KBM-7 (cell line): ENCODE data around the gene SIK3.

Experiments used
- DNase-seq: peaks from one replicate; pipeline ENCODE4 v3.0.0-alpha.2; 2015
- in situ Hi-C: fragments of 300-500 bp; cut with MboI; formaldehyde crosslinking; loops from 2 replicates; pipeline ENCODE4 v1.14.3; 2020; ENCODE audit warnings: low sequenced_read_pairs, low pct_unique_long_range_greater_than_20kb, mixed read lengths

The SIK3 gene

GRCh38 chr11:116989184-116989583 lies 109.0 kb downstream of the SIK3 start:
- in situ Hi-C loops, result no loop called here
- DNase-seq, result no peak

- in situ Hi-C loops, result no loop called here
- peak; percentile 37 for DNase-seq
Observed at GRCh38 chr11:116986521-116987105, 111.6 kb downstream of the SIK3 start.

- DNase-seq, result peak; percentile 54
- in situ Hi-C loops, result no loop called here
Observed at GRCh38 chr11:116984589-116984988, 113.6 kb downstream of the SIK3 start.

- DNase-seq, result no peak
- in situ Hi-C loops, result no loop called here
Observed at GRCh38 chr11:116984186-116984585, 114.0 kb downstream of the SIK3 start.

- in situ Hi-C loops, result no loop called here
- DNase-seq, result peak; percentile 62
Observed at GRCh38 chr11:116981266-116981885, 116.9 kb downstream of the SIK3 start.

GRCh38 chr11:116980136-116980793 lies 118.0 kb downstream of the SIK3 start:
- peak; percentile 52 for DNase-seq

GRCh38 chr11:116976941-116977570 lies 121.2 kb downstream of the SIK3 start:
- in situ Hi-C loops, result no loop called here
- no peak for DNase-seq

More at GRCh38 chr11:116980136-116980793, 118.0 kb downstream of the SIK3 start:
- in situ Hi-C loops, result no loop called here

- in situ Hi-C loops, result no loop called here
- no peak for DNase-seq
Observed at GRCh38 chr11:116975661-116976060, 122.6 kb downstream of the SIK3 start.

- DNase-seq, result no peak
- in situ Hi-C loops, result no loop called here
Observed at GRCh38 chr11:116973270-116973669, 125.0 kb downstream of the SIK3 start.

GRCh38 chr11:116972691-116973090 lies 125.5 kb downstream of the SIK3 start:
- in situ Hi-C loops, result no loop called here

GRCh38 chr11:116970485-116971292 lies 127.5 kb downstream of the SIK3 start:
- in situ Hi-C loops, result no loop called here
- DNase-seq, result no peak

More at GRCh38 chr11:116972691-116973090, 125.5 kb downstream of the SIK3 start:
- no peak for DNase-seq

- in situ Hi-C loops, result no loop called here
- no peak for DNase-seq
Observed at GRCh38 chr11:116969694-116970093, 128.5 kb downstream of the SIK3 start.

GRCh38 chr11:116964269-116964668 lies 134.0 kb downstream of the SIK3 start:
- no peak for DNase-seq
- in situ Hi-C loops, result no loop called here

- in situ Hi-C loops, result no loop called here
- DNase-seq, result no peak
Observed at GRCh38 chr11:116963813-116964212, 134.4 kb downstream of the SIK3 start.

GRCh38 chr11:116962108-116962507 lies 136.1 kb downstream of the SIK3 start:
- in situ Hi-C loops, result no loop called here
- no peak for DNase-seq

GRCh38 chr11:116960930-116961329 lies 137.3 kb downstream of the SIK3 start:
- in situ Hi-C loops, result no loop called here
- no peak for DNase-seq

GRCh38 chr11:116958246-116958645 lies 140.0 kb downstream of the SIK3 start:
- in situ Hi-C loops, result no loop called here
- no peak for DNase-seq

- DNase-seq, result no peak
Observed at GRCh38 chr11:116955949-116956348, 142.3 kb downstream of the SIK3 start.

GRCh38 chr11:116955548-116955947 lies 142.7 kb downstream of the SIK3 start:
- in situ Hi-C loops, result no loop called here

More at GRCh38 chr11:116955949-116956348, 142.3 kb downstream of the SIK3 start:
- in situ Hi-C loops, result no loop called here

More at GRCh38 chr11:116955548-116955947, 142.7 kb downstream of the SIK3 start:
- DNase-seq, result no peak
